NCI-H82 treated with DMSO at 0.1 percent for 48 hours (cell line): ENCODE measurements around the gene TMEM239.
"Not testable (repeated sequence)": the region's sequence is repeated elsewhere in the genome, so short reads cannot be mapped to it uniquely, and the experiment has no call there.

Experiments used
- DNase-seq: peaks from one replicate; lab custom pipeline; 2025; ENCODE audit not compliant: unreplicated experiment; lab: John Stamatoyannopoulos, UW

The TMEM239 gene

GRCh38 chr20:2820084-2820895, 4.1 kb downstream of the TMEM239 start:
- DNase-seq: no peak

- no peak for DNase-seq
Measured at GRCh38 chr20:2820896-2821869, 5.0 kb downstream of the TMEM239 start.

GRCh38 chr20:2822073-2822472, 5.9 kb downstream of the TMEM239 start:
- no peak for DNase-seq

- no peak for DNase-seq
Measured at GRCh38 chr20:2825761-2826160, 9.6 kb downstream of the TMEM239 start.

GRCh38 chr20:2826655-2827054, 10.5 kb downstream of the TMEM239 start:
- no peak for DNase-seq

GRCh38 chr20:2829376-2829775, 13.2 kb downstream of the TMEM239 start:
- no peak for DNase-seq

- DNase-seq: not testable (repeated sequence)
Measured at GRCh38 chr20:2831206-2831605, 15.0 kb downstream of the TMEM239 start.

GRCh38 chr20:2833761-2834160, 17.6 kb downstream of the TMEM239 start:
- DNase-seq: no peak

- no peak for DNase-seq
Measured at GRCh38 chr20:2834401-2835110, 18.4 kb downstream of the TMEM239 start.

GRCh38 chr20:2835331-2835796, 19.2 kb downstream of the TMEM239 start:
- no peak for DNase-seq

GRCh38 chr20:2836035-2836434, 19.9 kb downstream of the TMEM239 start:
- no peak for DNase-seq

- DNase-seq: no peak
Measured at GRCh38 chr20:2837221-2837960, 21.2 kb downstream of the TMEM239 start.

GRCh38 chr20:2838170-2838797, 22.1 kb downstream of the TMEM239 start:
- DNase-seq: no peak

- no peak for DNase-seq
Measured at GRCh38 chr20:2838847-2839671, 22.9 kb downstream of the TMEM239 start.

GRCh38 chr20:2839732-2840137, 23.6 kb downstream of the TMEM239 start:
- no peak for DNase-seq

- peak; percentile 8 for DNase-seq
Measured at GRCh38 chr20:2840138-2840966, 24.2 kb downstream of the TMEM239 start, which contains the start of the genes PCED1A and VPS16. PCED1A (minus strand) TSS chr20:2840655; CDS start chr20:2839912, 743 bp downstream. VPS16 (plus strand) TSS chr20:2840745; CDS start chr20:2840775, 30 bp downstream.

GRCh38 chr20:2840967-2841531, 24.9 kb downstream of the TMEM239 start:
- no peak for DNase-seq

GRCh38 chr20:2845607-2846006, 29.4 kb downstream of the TMEM239 start:
- no peak for DNase-seq
